Measurements from ENCODE around the gene NLK.

Gene NLK

DNA sequence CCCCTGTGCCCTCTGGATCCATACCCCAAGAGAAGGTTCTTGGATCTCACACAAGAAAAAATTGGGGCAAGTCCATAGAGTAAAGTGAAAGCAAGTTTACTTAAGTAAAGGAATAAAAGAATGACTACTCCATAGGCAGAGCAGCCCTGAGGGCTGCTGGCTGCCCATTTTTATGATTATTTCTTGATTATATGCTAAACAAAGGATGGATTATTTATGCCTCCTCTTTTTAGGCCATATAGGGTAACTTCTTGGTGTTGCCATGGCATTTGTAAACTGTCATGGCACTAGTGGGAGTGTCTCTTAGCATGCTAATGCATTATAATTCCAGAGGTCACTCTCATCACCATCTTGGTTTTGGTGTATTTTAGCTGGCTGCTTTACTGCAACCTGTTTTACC is 70.8 kb downstream of the NLK start:
- DNase-seq (ENCODE audit: low spot score): no peak

DNA sequence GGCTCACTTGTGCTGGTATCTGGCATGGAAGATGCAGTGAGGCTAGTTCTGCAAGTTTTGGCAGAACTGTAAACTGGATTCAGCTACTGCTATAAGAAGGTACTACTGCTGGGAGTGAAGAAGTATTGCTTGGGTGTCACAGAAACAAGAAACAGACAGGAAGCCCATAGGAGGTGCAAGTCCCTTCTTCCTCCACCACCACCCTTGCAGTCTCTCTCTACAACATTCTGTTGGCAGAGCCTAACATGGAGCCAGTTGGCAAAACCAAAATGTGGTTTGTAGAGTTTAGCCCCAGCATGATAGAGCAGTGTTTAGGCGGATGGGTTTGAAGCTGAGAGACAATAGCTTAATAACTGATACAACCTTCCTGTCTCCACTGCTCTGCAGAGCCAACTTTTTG is 72.6 kb downstream of the NLK start:
- DNase-seq (ENCODE audit: low spot score): no peak

DNA sequence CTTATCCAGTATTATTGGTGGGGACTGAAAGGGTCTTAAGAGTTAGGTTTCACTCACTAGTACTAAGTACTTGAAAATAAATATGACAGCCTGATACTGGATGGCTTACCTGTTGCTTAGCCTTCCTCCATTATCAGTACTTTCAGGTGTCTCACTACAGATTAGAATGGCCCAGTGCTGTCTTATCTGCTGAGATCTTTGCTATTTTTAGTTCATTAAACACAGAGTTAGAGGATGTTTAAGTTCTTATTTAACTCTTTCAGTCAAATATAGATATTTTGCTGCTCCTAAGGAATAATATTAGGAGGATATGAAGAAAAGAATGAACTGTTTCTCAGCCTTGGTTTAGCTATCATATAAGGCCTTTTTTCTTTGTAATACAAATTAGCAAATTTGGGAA is 74.8 kb downstream of the NLK start:
- DNase-seq (ENCODE audit: low spot score): no peak

DNA sequence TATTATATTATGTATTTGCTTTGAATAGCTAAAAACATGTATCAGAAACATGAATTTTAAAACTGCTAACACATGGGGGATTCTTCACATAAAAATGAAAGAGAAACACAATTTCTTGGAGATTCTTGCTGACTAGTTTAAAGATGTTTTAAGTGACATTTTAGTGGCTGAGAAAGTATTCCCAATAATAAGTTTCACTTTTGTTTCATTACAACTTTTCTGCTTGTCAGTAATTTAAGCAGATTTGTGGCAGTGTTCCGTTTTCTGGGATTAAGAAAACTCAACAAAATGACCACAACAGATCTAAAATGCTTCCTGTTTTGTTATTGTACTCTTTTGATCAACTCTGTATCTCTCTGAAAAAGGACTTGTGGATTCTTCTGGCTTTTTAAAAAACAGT is 75.9 kb downstream of the NLK start:
- DNase-seq (ENCODE audit: low spot score): no peak

- DNase-seq (ENCODE audit: low spot score): no peak
Observed at GRCh38 chr17:28119046-28119445, 76.6 kb downstream of the NLK start.

GRCh38 chr17:28119560-28119959 is 77.1 kb downstream of the NLK start:
- no peak for DNase-seq (ENCODE audit: low spot score)

DNA sequence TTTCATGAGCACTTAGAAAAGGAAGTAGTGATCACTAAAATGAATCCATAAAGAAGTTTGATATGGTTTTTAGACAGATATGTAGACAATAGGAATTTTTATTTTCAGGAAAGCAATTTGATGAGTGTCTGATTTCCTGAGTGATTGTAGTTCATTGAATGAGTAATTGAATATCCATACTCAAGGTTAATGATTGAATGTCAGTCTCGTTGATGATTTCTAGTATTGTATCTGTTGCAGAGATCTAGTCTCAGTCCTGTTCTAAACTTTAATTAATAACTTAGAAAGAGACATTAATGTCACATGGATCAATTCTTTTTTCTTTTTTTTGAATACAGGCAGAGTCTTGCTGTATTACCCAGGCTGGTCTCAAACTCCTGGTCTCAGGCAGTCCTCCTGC is 78.3 kb downstream of the NLK start:
- no peak for DNase-seq (ENCODE audit: low spot score)

DNA sequence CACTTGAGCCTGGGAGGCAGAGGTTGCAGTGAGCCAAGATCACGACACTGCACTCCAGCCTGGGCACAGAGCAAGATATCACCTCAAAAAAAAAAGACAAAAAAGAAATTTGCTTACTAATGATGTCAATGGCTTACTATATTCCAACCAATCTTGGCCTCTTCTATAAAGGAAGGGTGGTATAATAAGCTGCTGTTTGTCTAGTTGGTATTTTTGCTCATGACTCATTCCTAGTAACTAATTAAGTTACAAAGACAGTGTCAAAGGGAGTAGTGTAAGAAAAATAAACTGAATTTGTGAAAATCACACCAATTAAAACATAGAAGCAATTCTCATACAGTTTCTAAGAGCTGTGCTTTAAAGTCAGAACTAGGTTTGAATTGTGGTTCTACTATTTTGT is 82.5 kb downstream of the NLK start:
- no peak for DNase-seq (ENCODE audit: low spot score)

- peak; percentile 10 for DNase-seq (ENCODE audit: low spot score)
Observed at GRCh38 chr17:28125526-28126378, 83.3 kb downstream of the NLK start.

GRCh38 chr17:28127196-28127595 is 84.7 kb downstream of the NLK start:
- DNase-seq (ENCODE audit: low spot score): no peak

DNA sequence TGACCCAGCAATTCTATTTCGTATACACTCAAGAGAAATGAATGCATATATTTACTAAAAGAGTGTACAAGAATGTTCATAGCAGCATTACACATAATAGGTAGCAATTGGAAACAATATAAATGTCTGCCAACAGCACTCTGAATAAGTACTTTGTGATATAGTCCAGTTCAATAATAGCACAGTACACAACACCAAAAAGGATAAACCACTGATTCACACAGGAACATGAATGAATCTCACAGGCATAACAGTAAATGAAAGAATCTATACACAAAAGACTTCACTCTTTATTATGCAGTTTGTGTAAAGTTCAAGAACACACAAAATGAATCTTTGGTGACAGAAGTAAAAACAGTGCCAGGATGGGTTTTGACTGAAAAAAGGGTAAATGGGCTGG is 86.3 kb downstream of the NLK start:
- no peak for DNase-seq (ENCODE audit: low spot score)

- DNase-seq (ENCODE audit: low spot score): no peak
Observed at GRCh38 chr17:28130472-28130871, 88.0 kb downstream of the NLK start.

- no peak for DNase-seq (ENCODE audit: low spot score)
Observed at GRCh38 chr17:28131599-28131998, 89.1 kb downstream of the NLK start.

DNA sequence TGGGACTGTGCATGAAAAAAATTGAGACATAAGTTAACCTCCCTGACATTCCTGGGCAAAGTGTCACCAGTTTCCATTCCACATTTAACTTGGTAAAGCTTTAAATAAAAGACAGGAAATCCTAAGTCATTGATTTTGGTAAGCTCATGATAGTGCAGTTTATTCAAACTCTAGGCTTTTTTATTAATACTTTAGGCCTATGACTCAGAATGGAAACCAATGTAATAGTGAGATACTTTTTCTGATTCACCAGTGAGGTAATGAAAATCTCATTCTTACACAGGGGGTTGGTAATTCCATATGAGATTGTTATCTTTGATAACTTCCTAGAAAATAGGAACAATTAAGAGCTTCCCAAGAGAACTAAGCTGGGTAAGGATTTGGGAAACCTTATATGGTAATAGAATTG is 91.1 kb downstream of the NLK start:
- DNase-seq (ENCODE audit: low spot score): no peak

GRCh38 chr17:28136923-28137322 is 94.4 kb downstream of the NLK start:
- DNase-seq (ENCODE audit: low spot score): no peak

- no peak for DNase-seq (ENCODE audit: low spot score)
Observed at GRCh38 chr17:28139822-28140221, 97.3 kb downstream of the NLK start.

DNA sequence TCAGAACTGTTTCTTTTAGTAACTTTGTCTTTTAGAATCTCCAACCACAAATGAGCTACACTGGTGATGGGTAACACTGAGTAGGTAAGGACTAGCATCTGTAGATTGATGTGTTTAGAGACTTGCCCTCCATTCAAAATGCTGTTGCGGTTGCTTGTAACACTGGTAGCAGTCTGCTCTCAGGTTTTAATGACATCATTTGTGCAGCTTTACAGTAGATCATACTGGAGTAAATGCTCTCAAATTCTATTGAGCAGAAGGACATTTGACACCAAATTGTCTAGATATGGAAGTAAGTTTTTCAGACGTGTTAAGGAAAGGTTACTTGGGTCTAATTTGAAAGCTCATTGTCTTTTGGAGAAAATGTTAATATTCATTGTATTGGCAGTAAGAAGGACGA is 98.8 kb downstream of the NLK start:
- no peak for DNase-seq (ENCODE audit: low spot score)

DNA sequence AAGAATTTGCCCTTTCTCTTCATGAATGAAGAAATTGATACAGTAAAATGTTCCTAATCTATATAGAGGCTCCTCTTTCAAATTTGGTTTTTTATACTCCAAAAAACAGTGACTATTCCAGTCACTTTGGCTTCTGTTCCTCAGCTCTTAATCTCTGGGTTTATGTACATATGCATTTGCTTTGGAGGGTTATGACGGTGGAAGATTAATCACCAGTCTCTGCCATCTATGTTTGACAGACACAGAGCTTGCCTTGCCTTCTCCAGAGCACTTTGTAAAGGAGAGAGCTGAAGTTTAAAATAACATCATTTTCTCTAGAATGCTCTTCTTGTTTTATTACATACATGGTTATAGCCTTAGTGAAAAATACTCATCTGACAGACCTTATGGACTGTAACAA is 99.3 kb downstream of the NLK start:
- no peak for DNase-seq (ENCODE audit: low spot score)

- DNase-seq (ENCODE audit: low spot score): no peak
Observed at GRCh38 chr17:28142305-28142704, 99.8 kb downstream of the NLK start.

DNA sequence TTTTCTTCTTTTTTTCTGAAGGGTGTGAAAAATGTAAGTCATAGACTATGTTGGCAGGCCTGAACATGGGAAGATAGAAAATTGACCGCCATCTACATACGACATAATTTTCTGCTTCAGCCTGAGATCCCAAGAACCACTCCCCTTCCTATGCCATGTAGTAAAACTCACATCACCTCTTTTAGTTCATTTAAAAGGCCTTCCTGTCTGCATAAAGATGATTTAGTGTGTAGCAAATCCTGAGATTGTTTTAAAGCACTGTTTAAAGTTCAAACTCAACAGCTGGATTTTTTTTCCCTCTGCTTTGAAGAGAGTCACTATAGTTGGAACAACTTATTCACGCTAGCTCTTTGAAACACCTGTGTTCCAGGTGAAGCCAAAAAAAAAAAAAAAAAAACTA is 101.5 kb downstream of the NLK start:
- DNase-seq (ENCODE audit: low spot score): no peak

DNA sequence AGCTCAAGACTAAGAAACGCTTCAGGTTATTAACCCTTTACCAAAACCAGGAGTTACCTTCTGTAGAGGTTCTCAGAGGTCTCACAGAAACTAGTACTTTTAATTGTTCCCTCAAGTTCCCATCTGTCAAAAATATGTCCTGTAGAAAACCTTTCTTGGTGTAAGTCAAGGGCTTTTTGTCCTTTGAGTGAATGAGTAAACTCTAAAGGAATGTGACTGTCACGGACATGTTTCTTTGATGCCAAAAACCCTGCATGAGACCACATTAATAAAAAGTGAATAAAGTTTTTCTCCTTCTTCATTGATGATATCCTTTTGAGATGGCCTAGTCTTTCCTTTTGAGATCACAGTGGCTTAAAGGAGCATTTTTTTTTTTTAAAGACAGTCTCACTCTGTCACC is 102.9 kb downstream of the NLK start:
- no peak for DNase-seq (ENCODE audit: low spot score)

DNA sequence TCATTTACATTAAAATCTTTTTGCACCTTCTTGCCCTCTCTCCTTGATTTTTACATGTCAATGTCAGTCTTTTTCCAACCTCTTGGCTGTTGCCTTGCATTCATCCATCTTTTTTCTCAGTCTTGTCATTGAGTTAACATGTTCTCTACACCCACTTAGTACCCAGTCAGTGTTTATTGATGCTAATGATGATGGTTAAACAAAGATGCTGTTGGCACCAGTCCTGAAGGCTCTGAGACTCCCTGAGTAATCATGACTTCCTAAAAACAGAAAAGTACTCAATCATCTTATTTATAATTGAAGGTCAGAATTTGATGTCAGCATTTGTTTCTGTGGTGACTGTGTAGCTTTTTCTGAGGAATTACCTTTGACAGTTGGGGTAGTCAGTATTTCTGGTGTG is 104.5 kb downstream of the NLK start:
- DNase-seq (ENCODE audit: low spot score): no peak

DNA sequence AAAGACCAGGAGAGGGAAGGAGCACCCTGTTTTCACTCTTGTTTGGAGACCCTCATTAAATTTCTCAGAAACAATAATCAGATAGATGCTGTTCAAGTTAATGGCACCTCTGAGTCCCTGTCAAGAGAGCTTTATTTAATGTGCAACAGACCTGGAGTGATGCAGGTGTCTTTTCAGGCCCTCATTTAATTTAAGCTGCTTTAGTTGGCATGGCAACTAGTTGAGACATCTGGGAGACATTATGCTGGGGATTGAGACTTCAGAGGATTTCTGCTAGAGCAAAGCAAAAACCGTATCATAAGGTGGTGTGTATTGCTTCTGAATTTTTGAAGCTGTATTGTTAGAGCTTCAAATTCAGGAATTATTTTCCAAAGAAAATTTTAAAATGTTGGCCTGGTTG is 108.5 kb downstream of the NLK start:
- no peak for DNase-seq (ENCODE audit: low spot score)

DNA sequence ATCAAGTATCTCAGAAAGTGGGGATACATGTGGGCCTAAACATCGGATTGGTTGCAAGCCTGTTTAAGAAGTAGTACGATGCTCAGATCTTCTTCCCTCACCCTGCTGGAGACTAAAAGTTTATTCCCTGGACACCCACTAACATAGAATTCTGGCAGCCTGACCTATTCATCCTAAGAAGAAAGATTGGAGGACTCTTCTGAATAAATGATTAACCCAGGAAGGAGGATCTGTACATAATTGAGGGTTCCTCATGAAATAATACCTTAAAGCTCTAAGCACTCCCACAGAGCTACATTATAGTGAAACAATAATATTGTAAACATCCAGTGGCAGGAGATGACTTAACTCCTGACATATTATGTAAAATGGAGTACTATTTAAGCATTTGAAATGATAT is 111.7 kb downstream of the NLK start:
- no peak for DNase-seq (ENCODE audit: low spot score)
